GM11168 (cell line): ENCODE data around the gene NDE1.
"Not testable (repeated sequence)": the region's sequence is repeated elsewhere in the genome, so short reads cannot be mapped to it uniquely, and the experiment has no call there.

Experiments used
- in situ Hi-C: fragments of 300-500 bp; cut with MboI; formaldehyde crosslinking; loops from one replicate; pipeline ENCODE4 v1.12.0; 2022; ENCODE audit warnings: low sequenced_read_pairs; ENCODE audit not compliant: unreplicated experiment

Gene NDE1

DNA sequence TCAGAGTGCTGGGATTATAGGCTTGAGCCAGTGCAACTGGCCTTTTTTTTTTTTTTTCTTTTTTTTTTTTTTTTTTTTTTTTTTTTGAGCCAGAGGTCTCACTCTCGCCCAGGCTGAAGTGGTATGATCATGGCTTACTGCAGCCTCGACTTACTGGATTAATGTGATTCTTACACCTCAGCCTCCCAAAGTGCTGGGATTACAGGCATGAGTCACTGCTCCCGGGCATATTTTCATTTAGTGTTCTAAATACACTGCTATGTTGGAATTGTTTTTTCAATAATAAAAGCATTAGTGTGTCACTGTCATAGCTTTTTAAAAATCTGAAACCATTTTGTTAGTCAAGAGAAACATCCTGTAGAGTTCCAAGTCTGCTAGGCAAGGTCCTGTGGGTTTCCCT lies 40.3 kb downstream of the NDE1 start:
- in situ Hi-C loops: no loop called here

- in situ Hi-C loops: no loop called here
These were observed 41.0 kb downstream of the NDE1 start for GRCh38 chr16:15691046-15691445.

- in situ Hi-C loops: not testable (repeated sequence)
These were observed 42.5 kb downstream of the NDE1 start for GRCh38 chr16:15692508-15692907.

DNA sequence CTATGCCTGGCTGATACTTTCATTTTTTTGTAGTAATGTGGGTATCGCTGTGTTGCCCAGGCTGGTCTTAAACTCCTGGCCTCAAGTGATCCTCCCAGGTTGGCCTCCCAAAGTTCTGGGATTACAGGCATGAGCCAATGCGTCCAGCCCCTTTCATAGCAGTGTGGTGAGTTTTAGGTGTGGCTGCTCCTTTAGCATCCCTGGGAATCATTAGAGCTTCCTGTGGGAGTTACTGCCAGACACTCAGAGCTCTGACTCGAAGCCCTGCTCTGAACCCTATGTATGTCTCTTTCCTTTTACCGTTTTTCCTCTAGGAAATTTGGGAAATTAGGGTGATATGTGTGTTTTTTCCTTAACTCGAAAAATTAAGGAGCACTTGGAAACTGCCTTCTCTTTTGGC lies 44.5 kb downstream of the NDE1 start:
- in situ Hi-C loops: no loop called here

- in situ Hi-C loops: loop anchor here (10.0 kb wide), 1 partner anchor 285 kb away; no protein-coding TSS in a partner anchor
These were observed 49.8 kb downstream of the NDE1 start for GRCh38 chr16:15699819-15700218.

DNA sequence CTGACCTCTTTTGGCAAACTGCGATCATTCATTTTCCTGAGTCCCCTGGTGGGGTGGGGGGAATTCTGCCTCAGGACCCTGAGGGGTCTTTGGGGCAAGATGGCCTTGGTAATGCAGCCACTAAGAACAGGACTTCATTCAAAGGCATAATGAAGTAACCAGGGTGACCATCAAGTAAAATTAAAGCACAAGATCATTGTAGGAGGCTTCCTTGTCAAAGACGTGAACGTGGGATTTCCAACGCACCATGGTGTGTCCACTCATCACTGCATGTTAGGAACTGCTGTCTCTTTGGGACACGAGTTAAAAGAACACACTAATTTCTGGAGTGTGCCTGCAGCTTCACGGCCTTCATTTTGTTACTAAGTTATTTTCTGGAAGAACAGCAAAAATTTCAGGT lies 51.3 kb downstream of the NDE1 start:
- in situ Hi-C loops: loop anchor here (10.0 kb wide), 1 partner anchor 287 kb away; no protein-coding TSS in a partner anchor

DNA sequence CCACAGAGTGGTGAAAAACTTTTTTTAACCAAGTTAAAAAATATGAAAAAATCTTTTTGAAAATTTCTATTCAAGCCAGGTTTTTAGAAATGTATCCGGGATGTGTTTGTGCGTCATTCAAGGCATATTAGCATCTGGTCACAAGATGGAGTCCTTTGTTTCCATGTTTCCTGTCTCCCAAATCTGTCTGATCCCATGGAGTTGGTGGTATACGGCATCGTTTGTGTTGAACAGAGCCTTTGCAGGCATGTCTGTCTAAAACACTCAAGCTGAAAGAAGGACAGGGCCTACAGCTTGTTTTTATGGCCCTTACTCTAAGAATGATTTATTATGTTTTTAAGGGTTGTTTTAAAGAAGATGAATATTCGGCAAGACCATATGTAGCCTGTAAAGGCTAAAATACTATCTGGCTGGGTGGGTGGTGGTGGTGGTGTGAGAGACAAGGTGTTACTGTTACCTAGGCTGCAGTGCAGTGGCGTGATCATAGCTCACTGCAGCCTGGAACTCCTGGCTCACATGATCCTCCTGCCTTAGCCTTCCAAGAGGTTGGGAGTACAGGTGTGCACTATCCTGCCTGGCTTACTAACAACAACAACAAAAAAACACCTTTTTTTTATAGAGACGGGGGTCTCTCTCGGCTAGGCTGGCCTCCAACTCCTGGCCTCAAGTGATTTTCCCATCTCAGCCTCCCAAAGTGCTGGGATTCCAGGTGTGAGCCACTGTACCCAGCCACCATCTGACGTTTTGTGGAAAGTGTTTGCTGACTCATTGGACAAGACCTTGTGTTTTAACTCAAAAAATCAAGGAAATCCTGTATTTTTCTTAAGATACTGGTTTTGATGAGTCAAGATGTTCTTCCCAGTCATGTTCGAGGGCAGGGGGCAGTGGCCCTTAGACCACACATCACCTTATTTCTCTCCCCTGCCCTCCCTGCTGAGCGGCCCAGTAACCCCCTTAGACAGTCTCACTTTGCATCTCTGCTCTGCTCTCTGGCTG lies 52.2 kb downstream of the NDE1 start:
- in situ Hi-C loops: loop anchor here (10.0 kb wide), 1 partner anchor 287 kb away; no protein-coding TSS in a partner anchor

- in situ Hi-C loops: loop anchor here (10.0 kb wide), 1 partner anchor 288 kb away; no protein-coding TSS in a partner anchor
These were observed 53.1 kb downstream of the NDE1 start for GRCh38 chr16:15703029-15703736.

DNA sequence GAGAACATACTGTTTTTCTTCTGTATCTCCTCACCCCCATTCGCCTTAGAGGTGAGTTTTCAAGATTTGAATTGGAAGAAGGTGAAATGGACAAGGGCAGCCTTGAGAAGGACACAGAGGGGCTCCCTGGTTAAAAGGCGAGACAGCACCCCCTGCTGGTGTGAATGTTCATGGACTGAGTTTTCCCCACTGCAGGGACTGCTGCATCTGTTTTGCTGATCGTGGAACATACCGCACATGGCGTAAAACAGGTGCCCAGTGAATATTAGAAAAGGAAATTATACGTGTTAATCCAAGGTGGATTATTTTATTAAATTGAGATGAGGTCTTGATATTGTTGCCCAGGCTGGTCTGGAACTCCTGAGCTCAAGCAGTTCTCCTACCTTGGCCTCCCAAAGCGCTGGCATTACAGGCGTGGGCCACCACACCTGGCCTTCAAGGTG lies 54.5 kb downstream of the NDE1 start:
- in situ Hi-C loops: loop anchor here (10.0 kb wide), 1 partner anchor 290 kb away; no protein-coding TSS in a partner anchor

DNA sequence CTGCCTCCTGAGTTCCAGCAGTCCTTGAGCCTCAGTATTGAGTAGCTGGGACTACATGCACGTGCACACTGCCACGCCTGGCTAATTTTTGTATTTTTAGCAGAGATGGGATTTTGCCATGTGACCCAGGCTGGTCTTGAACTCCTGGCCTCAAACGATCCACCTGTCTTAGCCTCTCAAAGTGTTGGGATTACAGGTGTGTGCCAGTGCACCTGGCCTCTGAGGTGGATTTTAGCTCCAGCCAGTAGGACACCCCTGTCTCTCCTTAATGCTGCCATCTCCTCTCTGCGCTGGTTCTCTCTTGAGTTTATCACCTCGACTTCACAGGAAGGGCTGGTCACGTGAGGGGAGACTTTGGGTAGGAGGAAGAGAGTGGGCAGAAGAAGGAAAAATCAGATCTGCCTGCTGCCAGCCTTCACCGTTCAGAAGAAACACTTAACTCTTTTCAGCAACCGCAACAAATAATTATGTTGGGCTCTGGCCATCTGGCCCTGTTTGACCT lies 55.1 kb downstream of the NDE1 start:
- in situ Hi-C loops: loop anchor here (10.0 kb wide), 1 partner anchor 290 kb away; no protein-coding TSS in a partner anchor

GRCh38 chr16:15707332-15707731 lies 57.3 kb downstream of the NDE1 start:
- in situ Hi-C loops: loop anchor here (10.0 kb wide), 1 partner anchor 293 kb away; no protein-coding TSS in a partner anchor

- in situ Hi-C loops: loop anchor here (10.0 kb wide), 1 partner anchor 293 kb away; no protein-coding TSS in a partner anchor
These were observed 58.1 kb downstream of the NDE1 start for GRCh38 chr16:15708096-15708495.

GRCh38 chr16:15708997-15709396 lies 59.0 kb downstream of the NDE1 start:
- in situ Hi-C loops: loop anchor here (10.0 kb wide), 1 partner anchor 294 kb away; no protein-coding TSS in a partner anchor

DNA sequence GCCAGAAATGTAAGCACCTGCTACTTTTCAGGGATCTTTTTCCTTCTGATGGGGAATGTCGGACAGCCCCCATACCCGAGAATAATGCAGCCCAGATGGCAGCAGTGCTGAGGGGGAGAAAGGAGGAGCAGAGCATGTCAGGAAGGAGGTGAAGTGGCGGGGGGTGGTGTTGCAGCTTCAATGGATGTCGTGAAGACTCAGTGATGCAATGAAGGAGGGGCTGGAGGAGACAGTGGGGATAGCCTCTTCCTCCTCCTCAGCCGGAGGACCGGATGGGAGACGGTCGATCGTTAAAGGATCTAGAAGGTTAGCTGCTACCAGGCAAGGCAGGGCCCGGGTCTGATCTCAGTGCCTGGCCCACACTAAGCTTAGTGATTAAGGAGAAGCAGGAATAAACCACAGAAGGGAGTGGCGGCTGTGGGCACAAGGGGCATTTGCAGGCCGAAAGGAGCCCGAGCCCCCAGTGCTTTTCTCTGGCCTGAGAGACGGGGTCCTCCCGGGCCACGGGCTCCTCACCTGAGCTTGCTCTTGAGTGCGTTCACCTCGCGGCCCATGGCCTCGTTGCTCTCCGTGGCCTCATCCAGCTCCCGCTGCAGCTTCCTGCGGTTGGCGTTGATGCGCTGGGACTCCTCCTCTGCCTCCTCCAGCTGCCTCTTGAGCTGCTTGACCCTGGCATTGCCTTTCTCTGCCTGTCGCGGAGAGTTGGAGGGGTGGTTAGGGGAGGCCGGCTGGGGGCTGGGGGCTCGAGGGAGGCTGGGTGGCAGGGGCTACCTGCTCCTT lies 64.5 kb downstream of the NDE1 start:
- in situ Hi-C loops: no loop called here

GRCh38 chr16:15715221-15715620 lies 65.2 kb downstream of the NDE1 start:
- in situ Hi-C loops: no loop called here

DNA sequence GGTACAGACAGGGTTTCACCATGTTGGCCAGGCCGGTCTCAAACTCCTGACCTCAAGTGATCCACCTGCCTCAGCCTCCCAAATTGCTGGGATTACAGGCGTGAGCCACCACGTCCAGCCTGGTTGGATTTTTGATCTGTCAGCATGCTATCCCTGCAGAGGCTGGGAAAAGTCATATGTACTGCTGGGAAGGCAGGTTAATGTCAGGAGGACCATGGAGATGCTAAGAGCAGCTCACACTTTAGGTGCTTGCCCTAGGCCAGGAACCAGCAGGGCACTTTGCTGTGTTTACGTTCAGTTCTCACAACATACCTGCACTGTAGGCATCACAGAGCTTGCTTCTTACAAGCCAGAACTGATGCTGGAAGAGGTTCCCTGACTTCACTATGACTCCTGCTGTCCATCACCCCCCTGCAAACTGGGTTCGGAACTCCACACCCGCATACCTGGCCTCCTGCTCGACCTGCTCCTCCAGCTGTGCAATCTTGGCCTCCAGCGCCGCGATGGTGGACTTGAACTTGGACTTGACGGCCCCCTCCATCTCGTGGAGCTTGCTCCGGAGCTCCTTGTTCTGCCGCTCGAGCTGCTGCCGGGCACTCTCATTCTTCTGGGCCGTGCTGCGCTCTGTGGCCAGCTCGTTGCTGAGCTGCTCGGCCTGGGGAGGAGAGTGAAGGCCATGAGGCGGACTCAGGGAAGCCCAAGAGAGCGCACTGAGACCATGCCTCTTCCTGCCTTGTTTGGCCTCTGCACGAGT lies 66.8 kb downstream of the NDE1 start:
- in situ Hi-C loops: no loop called here

- in situ Hi-C loops: no loop called here
These were observed 71.0 kb downstream of the NDE1 start for GRCh38 chr16:15721018-15721417.

GRCh38 chr16:15723808-15724207 lies 73.8 kb downstream of the NDE1 start:
- in situ Hi-C loops: no loop called here
